RWPE2 (cell line): ENCODE measurements around the gene FAM120B.

Experiments used
- ATAC-seq: fragments of 200-7000 bp; cut with Tn5 transposase; 3 replicates; pipeline ENCODE4 v1.9.1; 2021; ENCODE audit warnings: low read depth
- DNase-seq: peaks from one replicate; pipeline ENCODE4 v3.0.0-alpha.2; 2020; ENCODE audit warnings: low spot score
- H3K27ac ChIP-seq: fragments of 450-650 bp; 2 replicates; pipeline ENCODE4 v1.5.1; 2017; ENCODE audit warnings: mild to moderate bottlenecking; ENCODE audit not compliant: poor library complexity, severe bottlenecking
- H3K27me3 ChIP-seq: fragments of 250-450 bp; sonication (Bioruptor Pico); 2 replicates; pipeline ENCODE4 v1.5.1; 2021; ENCODE audit warnings: mild to moderate bottlenecking, moderate library complexity; ENCODE audit not compliant: insufficient read depth, poor library complexity, severe bottlenecking
- H3K36me3 ChIP-seq: fragments of 250-450 bp; sonication (Bioruptor Pico); 2 replicates; pipeline ENCODE4 v1.5.1; 2020; ENCODE audit warnings: low read depth, mild to moderate bottlenecking, moderate library complexity
- H3K4me1 ChIP-seq: fragments of 250-450 bp; sonication (Bioruptor Pico); 2 replicates; pipeline ENCODE4 v1.5.1; 2021; ENCODE audit warnings: mild to moderate bottlenecking, moderate library complexity; ENCODE audit not compliant: insufficient read depth, poor library complexity, severe bottlenecking
- H3K4me3 ChIP-seq: fragments of 250-450 bp; sonication (Bioruptor Pico); 2 replicates; pipeline ENCODE4 v1.5.1; 2021; ENCODE audit warnings: mild to moderate bottlenecking, moderate library complexity; ENCODE audit not compliant: severe bottlenecking
- H3K9me3 ChIP-seq: fragments of 250-450 bp; sonication (Bioruptor Pico); 2 replicates; pipeline ENCODE4 v1.5.1; 2021; ENCODE audit warnings: mild to moderate bottlenecking, moderate library complexity; ENCODE audit not compliant: severe bottlenecking
- TF ChIP-seq, protein P1 (sequence below): fragments of 450-650 bp; IDR thresholded peaks from one replicate; pipeline ENCODE4 v1.5.1; 2017; ENCODE audit warnings: mild to moderate bottlenecking, moderate library complexity; ENCODE audit not compliant: poor library complexity, severe bottlenecking

The FAM120B gene

DNA sequence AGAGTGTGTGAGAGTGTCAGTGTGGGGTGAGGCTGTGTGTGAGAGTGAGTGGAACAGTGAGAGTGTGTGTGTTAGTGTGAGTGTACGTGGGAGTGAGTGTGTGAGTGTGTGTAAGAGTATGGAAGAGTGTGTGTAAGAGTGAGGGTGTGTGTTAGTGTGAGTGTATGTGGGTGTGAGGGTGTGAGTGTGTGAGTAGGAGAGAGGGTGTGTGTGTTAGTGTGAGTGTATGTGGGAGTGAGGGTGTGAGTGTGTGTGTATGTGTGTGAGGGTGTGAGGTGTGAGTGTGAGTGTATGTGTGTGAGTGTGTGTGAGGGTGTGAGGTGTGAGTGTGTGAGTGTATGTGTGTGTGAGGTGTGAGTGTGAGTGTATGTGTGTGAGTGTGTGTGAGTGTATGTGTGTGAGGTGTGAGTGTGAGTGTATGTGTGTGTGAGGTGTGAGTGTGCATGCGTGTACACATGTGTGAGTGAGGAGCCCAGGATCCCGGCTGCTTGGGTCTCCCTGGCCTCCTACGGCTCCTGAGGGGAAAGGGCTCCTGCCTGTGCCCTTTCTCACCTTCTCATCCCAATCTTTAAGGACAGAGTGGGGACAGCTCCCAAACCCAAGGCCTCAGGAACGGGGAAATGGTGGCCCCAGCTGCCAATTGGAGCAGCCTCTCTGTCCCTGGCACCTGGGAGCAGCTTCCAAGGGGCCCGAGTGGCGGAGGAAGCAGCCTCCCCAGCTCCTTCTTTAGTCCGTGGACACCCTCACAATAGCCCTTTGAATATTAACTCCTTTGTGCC lies 146.4 kb downstream of the FAM120B start:
- Histone ChIP-seq H3K9me3 (no peaks in the 10 kb centered on the region), H3K4me1 (no peaks in the 10 kb centered on the region), H3K4me3 (no peak overlapping the region), H3K36me3 (no peaks in the 10 kb centered on the region), H3K27ac (no peak overlapping the region), H3K27me3 (no peaks in the 10 kb centered on the region)
- ATAC-seq (no peak), DNase-seq (no peak)
- TF ChIP-seq, protein P1, sequence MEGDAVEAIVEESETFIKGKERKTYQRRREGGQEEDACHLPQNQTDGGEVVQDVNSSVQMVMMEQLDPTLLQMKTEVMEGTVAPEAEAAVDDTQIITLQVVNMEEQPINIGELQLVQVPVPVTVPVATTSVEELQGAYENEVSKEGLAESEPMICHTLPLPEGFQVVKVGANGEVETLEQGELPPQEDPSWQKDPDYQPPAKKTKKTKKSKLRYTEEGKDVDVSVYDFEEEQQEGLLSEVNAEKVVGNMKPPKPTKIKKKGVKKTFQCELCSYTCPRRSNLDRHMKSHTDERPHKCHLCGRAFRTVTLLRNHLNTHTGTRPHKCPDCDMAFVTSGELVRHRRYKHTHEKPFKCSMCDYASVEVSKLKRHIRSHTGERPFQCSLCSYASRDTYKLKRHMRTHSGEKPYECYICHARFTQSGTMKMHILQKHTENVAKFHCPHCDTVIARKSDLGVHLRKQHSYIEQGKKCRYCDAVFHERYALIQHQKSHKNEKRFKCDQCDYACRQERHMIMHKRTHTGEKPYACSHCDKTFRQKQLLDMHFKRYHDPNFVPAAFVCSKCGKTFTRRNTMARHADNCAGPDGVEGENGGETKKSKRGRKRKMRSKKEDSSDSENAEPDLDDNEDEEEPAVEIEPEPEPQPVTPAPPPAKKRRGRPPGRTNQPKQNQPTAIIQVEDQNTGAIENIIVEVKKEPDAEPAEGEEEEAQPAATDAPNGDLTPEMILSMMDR = no peak

DNA sequence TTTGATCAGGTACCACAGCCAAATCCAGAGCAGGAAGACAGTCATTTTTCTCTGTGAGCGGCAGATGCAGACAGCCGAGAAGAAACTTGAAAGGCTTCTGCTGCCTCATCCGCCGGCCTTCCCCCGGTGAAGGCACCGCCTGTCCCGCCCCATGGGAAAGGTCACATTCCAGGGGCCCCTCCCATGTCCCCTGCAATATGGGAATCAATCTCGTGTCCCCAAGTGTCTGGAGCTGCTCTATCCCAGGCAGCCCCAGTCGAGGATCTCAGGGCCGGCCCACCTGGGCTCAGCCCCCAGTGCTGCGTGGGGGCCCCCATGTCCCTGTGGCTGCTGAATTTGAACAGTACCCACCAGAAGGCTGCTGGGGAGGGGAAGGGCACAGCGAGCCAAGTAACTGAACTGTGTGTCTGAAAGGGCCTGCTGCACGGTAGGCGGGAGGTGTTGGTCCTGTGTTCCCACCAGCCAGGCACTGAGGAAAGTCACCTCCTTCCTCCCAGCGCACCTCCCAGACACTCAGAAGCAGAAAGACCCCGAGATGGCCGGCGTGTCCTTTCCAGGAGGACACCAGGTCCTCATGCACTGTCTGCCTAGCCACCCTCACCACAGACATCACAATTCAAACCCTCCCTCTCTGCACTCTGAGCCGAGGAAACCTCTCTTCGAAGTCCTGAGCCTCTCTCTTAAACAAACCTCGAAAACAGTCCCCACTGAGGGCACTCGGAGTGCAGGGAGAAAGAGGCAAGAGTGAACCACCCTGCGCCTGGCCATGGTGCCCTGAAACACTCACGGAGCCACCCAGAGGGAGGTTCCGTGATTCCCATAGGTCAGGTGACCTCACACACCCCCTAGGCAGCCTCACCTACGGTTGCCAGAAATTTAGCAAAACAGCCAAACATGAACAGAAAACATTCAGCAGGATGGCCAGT lies 147.3 kb downstream of the FAM120B start:
- TF ChIP-seq, protein P1 = no peak
- no peak for DNase-seq

DNA sequence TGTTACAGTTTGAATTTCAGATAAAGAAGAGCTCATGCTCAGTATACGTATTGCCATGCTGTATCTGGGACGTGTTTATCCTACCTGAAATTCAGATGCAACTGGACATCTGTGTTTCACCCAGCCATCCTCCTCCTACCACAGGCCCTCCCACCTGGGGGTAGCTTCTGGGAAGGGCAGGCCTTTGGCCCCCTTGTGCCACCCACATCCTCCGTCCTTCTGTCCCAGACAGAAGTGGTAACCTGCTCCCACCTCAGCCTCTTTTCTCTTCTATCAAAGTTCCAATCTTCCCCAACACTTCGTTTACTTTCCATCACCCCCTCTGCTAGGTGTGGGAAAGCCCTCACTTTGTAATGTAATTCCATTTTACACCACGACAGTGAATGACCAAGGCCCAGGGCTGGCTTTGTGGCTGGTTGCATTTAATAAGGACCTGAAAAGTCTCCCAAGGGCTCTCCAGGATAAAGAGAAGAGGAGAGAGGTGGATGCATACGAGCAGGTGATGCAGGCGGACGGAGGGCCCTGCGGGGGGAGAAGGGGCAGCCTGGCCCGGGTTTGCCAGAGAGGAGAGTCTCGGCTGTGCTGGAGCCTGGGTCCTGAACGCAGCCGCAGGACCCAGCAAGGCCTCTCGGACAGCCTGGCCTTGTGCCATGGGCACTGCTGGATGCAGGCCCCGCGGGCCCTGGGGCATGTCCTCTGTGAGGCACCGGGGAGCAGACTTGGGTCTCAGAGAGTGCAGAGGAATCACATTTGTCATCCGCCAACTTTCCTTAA lies 148.1 kb downstream of the FAM120B start:
- Histone ChIP-seq H3K27ac (no peak overlapping the region), H3K4me1 (no peaks in the 10 kb centered on the region), H3K27me3 (no peaks in the 10 kb centered on the region), H3K36me3 (no peaks in the 10 kb centered on the region), H3K4me3 (no peak overlapping the region), H3K9me3 (no peaks in the 10 kb centered on the region)
- ATAC-seq (no peak; the same call in 2 of the 3 replicates), DNase-seq (no peak)
- TF ChIP-seq, protein P1 = no peak

More for the DNA sequence above, 147.3 kb downstream of the FAM120B start:
- no peak for ATAC-seq
- Histone ChIP-seq H3K4me3 (no peak overlapping the region), H3K9me3 (no peaks in the 10 kb centered on the region), H3K27ac (no peak overlapping the region), H3K27me3 (no peaks in the 10 kb centered on the region), H3K36me3 (no peaks in the 10 kb centered on the region), H3K4me1 (no peaks in the 10 kb centered on the region)

DNA sequence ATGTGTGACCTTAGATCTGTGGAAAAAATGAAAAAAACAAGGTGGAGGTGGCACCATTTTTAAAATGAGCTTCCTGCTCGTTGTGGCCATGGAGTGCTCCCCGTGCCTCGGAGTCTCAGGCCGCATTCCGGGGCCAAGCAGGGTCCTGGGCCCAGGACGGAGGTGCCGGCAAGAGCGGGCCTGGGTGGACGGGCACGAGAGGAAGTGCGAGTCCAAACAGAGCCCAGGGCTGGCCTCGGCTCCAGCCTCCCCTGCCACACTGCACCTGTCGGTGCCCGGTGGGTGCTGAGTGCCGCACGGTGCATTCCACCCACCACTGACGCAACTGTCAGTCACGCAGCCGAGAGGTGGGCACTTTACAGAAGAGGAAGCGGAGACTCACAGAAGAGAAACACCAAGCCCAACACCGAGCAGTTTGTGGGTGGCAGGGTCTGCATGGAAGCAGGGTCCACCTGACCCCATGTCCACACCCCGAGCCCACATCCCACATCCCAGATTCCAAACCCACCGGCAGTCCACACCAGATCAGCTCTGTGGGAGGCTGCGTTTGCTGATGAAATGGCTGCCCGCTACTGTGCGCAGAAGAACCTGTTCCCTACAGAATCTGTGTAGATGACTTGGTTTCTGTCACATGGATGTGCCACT lies 148.9 kb downstream of the FAM120B start:
- no peak for DNase-seq
- no peak for ATAC-seq
- TF ChIP-seq, protein P1 = no peak
- Histone ChIP-seq H3K36me3 (no peaks in the 10 kb centered on the region), H3K27ac (no peak overlapping the region), H3K27me3 (no peaks in the 10 kb centered on the region), H3K4me1 (no peaks in the 10 kb centered on the region), H3K4me3 (no peak overlapping the region), H3K9me3 (no peaks in the 10 kb centered on the region)
